Endothelial cell of umbilical vein (primary cell): ENCODE data around the gene MS4A4A.

ENCODE experiments used
- CTCF ChIP-seq, 2 donors: IDR thresholded peaks; 1 replicate in 1 of 2; 2 replicates in 1 of 2; pipeline ENCODE4 v1.5.1; 2011; ENCODE audit warnings: low read length in 2 of 2, mild to moderate bottlenecking in 2 of 2, moderate library complexity in 2 of 2, control low read depth in 1 of 2, inconsistent platforms in 1 of 2, low read depth in 1 of 2; ENCODE audit not compliant: insufficient read depth in 1 of 2; ENCODE audit errors: extremely low read depth in 1 of 2
- EZH2 ChIP-seq: IDR thresholded peaks from 2 replicates; pipeline ENCODE4 v1.6.1; 2012; ENCODE audit warnings: borderline replicate concordance, low read depth, mild to moderate bottlenecking, moderate library complexity, low read length, inconsistent platforms; ENCODE audit not compliant: severe bottlenecking
- FOS ChIP-seq: IDR thresholded peaks from 2 replicates; pipeline ENCODE4 v1.6.1; 2011; ENCODE audit warnings: mild to moderate bottlenecking, low read length, moderate library complexity, borderline replicate concordance; ENCODE audit not compliant: insufficient read depth
- GATA2 ChIP-seq: IDR thresholded peaks from 2 replicates; pipeline ENCODE4 v1.7.0; 2011; ENCODE audit warnings: low read depth, mild to moderate bottlenecking, moderate library complexity, mixed read lengths, low read length; ENCODE audit not compliant: insufficient read length, insufficient read depth
- JUN ChIP-seq: IDR thresholded peaks from 2 replicates; pipeline ENCODE4 v1.6.1; 2011; ENCODE audit warnings: borderline replicate concordance, low read depth; ENCODE audit not compliant: insufficient read length, insufficient read depth
- MAX ChIP-seq: IDR thresholded peaks from 2 replicates; pipeline ENCODE4 v1.6.1; 2011; ENCODE audit not compliant: insufficient read depth, insufficient read length
- MYC ChIP-seq: IDR thresholded peaks from one replicate; pipeline ENCODE4 v1.6.1; 2011; ENCODE audit warnings: mild to moderate bottlenecking, low read depth, low read length
- POLR2A ChIP-seq: IDR thresholded peaks from 2 replicates; pipeline ENCODE4 v1.6.1; 2012; ENCODE audit warnings: low read depth, mild to moderate bottlenecking, control low read depth, low read length
- POLR2AphosphoS5 ChIP-seq: IDR thresholded peaks from 2 replicates; pipeline ENCODE4 v1.6.1; 2012; ENCODE audit warnings: low read depth, mild to moderate bottlenecking, control low read depth, low read length, moderate library complexity; ENCODE audit not compliant: insufficient read depth

GRCh38 chr11:60281485-60281884 is 1.0 kb downstream of the MS4A4A start:
- TF ChIP-seq CTCF (IDR thresholded peaks at IDR 0.05; ENCODE audit: extremely low read depth in 1 of 2, insufficient read depth in 1 of 2, low read depth in 1 of 2, low read length in 2 of 2) (no peak), JUN (no peak), POLR2AphosphoS5 (no peak), EZH2 (no peak), POLR2A (no peak), GATA2 (no peak), MAX (no peak), MYC (no peak), FOS (no peak)
